PC-3 (cell line): ENCODE measurements around the gene SLCO2B1.

Experiments used
- CTCF ChIP-seq: fragments of 300-600 bp; sonication (generic); conservative IDR thresholded peaks from 2 replicates; pipeline ENCODE4 v1.5.1; 2017; ENCODE audit warnings: antibody characterized with exemption, low read depth, mild to moderate bottlenecking, low read length
- EZH2 ChIP-seq: fragments of 300-600 bp; sonication (generic); IDR thresholded peaks from one replicate; pipeline ENCODE4 v1.6.1; 2017; ENCODE audit warnings: antibody characterized with exemption, mild to moderate bottlenecking, low read length; ENCODE audit not compliant: unreplicated experiment

DNA sequence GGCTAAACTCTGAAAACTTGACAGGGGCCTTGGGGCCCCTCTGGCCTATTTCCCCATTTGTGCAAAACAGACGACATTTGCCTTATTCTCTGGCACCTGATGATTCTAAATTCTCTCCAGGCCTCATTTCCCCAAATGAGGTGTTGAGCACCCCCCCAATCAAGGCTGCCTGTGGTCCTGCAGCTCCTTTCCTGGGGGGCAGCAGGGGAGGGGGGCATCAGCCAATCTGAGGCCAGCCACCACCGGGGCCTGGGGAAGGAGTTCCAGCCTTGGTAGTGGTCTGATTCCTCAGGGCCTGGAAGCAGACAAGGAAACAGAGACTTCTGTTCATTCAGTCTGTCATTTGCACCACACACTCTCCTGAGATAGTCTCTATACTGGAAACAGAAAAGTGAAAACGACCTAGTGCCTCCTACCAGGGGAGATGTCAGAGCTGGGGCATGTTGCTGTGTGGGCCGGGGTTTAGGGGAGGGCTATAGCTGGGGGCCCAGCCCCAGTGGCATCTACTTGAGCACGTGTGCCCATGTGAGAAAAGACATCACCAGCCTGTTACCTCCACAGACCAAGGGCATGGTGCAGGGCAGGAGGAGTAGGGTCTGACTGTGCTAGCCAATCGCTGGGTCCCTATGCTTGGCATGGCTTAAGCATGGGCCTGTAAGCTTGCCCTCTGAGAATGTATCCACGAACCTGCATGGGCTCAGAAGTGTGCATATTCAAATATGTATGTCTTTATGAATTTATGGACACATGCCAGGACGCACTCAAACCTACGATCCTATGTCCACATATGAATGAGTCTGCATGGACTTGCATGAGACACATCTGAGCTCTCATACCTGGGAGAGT lies 87.9 kb downstream of the SLCO2B1 start:
- TF ChIP-seq CTCF = no peak
- TF ChIP-seq EZH2 = no peak
